HL-60 (cell line): Measurements from ENCODE around the gene FMNL3.

Experiments used
- CTCF ChIP-seq: IDR thresholded peaks from one replicate; pipeline ENCODE4 v1.5.1; 2011; ENCODE audit warnings: low read length, control low read depth, inconsistent platforms; ENCODE audit not compliant: insufficient read depth
- REST ChIP-seq: IDR thresholded peaks from 2 replicates; pipeline ENCODE4 v1.6.1; 2012; ENCODE audit warnings: low read depth; ENCODE audit not compliant: insufficient replicate concordance

DNA sequence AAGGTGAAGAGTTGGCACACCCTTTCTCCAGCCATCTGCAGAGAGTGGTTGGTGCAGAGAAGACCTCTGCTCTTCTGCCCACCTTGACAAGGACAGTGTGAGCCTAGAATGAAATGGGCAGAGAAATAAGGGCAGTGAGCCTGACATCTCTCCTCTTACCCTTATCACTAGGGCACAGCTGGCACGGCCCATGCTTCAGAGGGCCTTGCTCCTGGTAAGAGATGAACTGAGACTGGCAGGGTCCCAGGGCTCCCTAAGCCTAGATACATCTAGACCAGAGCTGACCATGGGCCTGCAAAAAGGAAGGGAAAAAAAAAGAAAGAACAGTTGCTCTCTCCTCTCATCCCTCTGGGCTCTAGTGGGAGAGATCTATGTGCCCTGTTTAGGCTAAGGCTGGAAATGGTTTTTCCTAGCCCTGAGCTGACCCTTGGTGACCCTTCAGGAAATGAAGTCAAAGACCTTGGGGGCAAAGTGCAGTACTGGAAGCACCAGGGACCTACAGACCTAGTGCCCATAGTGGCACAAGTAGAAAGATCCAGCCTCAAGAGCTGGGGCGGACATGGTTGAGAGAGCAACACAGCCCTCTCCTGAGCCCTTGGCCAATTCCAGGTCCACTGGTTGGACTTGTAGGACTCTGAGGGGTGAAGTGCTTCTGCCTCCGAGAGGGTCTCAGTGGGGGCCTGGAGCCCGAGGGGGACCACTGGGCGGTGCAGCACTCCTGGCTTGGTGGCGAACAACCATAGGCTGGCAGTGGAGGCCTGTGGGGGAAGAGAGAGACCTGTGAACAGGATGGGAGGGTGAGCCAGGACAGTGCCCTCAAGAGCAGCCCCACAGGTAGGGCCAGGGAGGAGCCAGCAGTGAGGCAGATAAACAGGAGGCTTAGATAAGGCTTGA, 61.8 kb downstream of the FMNL3 start:
- TF ChIP-seq CTCF = no peak
- TF ChIP-seq REST = no peak
